Psoas muscle (tissue), 8 donors: ENCODE results near the gene BAIAP3. TPM values are rescaled to one million over a fixed set of nuclear protein-coding genes. Genes with fewer than 3 reads are reported as not detected.
A peak's percentile ranks its signal among the peaks of the same experiment; 100 is the strongest.

Experiments
- ATAC-seq, 4 donors: fragments of 200-7000 bp; cut with Tn5 transposase; one replicate each; pipeline ENCODE4 v1.9.1; 2020; ENCODE audit warnings: moderate library complexity in 3 of 4, mild to moderate bottlenecking in 2 of 4
- DNase-seq, 2 donors: peaks; one replicate each; pipeline ENCODE4 v3.0.0-alpha.2; 2020
- H3K27ac ChIP-seq: fragments of 200-600 bp; one replicate; pipeline ENCODE4 v1.8.0; 2022
- H3K27me3 ChIP-seq, 3 donors: fragments of 200-600 bp in 1 of 3; one replicate each; pipeline versions ENCODE4 v1.6.1 to v1.8.0; 2013 to 2022; ENCODE audit warnings: low read length in 2 of 3, mild to moderate bottlenecking in 2 of 3, moderate library complexity in 1 of 3; ENCODE audit not compliant: insufficient read depth in 3 of 3
- H3K36me3 ChIP-seq, 2 donors: fragments of 200-600 bp in 1 of 2; one replicate each; pipeline versions ENCODE4 v1.6.1 to v1.8.0; 2013 to 2022; ENCODE audit warnings: low read depth in 1 of 2, mild to moderate bottlenecking in 1 of 2, moderate library complexity in 1 of 2; ENCODE audit not compliant: insufficient read depth in 1 of 2
- H3K4me1 ChIP-seq: fragments of 200-600 bp; one replicate; pipeline ENCODE4 v1.8.0; 2022
- H3K4me3 ChIP-seq: fragments of 200-600 bp; one replicate; pipeline ENCODE4 v1.8.0; 2022; ENCODE audit warnings: mild to moderate bottlenecking
- H3K9me3 ChIP-seq: fragments of 200-600 bp; one replicate; pipeline ENCODE4 v1.8.0; 2022
- WGBS, 3 donors: extraction: QIAGEN DNeasy Blood & Tissue Kit; methylation state at CpG; one replicate each; pipeline versions ENCODE4 v1.1.6 to v1.1.7; 2013; 5-methylcytosine and 5-hydroxymethylcytosine counted together
- intact Hi-C, 2 donors: fragments of 100-400 bp; cut with DNase I; formaldehyde crosslinking; loops; one replicate each; pipeline versions ENCODE4 v1.11.0 to v1.14.2; 2022
- polyA plus RNA-seq, 3 donors: library from polyadenylated mRNA; stranded (reverse); fragments of 200-250 nt; gene quantifications; one replicate each; pipeline ENCODE4 v1.2.3, GENCODE V29; 2013
- total RNA-seq, 4 donors: library from RNA; stranded (reverse); fragmentation: NEBNext Ultra II Directional in 2 of 4; extraction: Animal tissue kit (Norgen Biotek cat#: 25700) in 2 of 4; gene quantifications; one replicate each; pipeline versions ENCODE4 v1.2.1 to v1.2.4, GENCODE V29; 2021 to 2023
- TF ChIP-seq, protein P1 (sequence below): fragments of 200-600 bp; IDR thresholded peaks from one replicate; pipeline ENCODE4 v1.8.0; 2022; ENCODE audit warnings: antibody characterized with exemption
- donor health status: healthy with polysubstance abuse.
- donor health status: DM: no; HTN: no; CAD: no; lungs with moderate emphysema.
- donor health status: Bipolar disorder and iron deficiency.
- donor health status: healthy.
- donor health status: DM: yes; HTN: yes; CAD: no.
- donor health status: DM: no; HTN: no; CAD: no.
- donor health status: DM: no; HTN: no; CAD: no.
- donor health status: DM: yes; HTN: yes; CAD: no.

BAIAP3 gene
- total and polyA plus RNA-seq, 7 donors, result 0.38 to 3.5 (median 1.1) TPM

DNA sequence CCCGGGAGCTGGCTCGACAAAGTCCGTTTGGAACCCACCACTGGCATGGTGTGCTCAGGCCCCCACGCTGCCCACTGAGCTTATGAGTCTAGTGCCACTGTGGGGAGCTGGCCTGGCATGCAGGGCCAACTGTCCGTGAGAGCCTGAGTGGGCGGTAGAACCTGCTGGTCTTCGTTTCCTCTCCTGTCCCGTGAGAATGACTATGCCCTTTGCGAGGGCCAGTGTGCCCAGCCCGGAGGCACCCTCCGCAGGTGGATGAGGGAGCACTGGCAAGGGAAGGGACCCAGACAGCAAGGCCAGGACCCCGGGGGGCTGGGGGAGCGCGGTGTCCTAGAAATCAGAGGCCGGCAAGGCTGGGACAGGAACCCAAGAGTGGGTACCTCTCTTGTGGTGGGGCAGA is 3.2 kb downstream of the BAIAP3 start:
- Histone ChIP-seq H3K27me3 (peaks cover 0 to 30% (median 18%) of the 10 kb centered on the region in 3 donors), H3K9me3 (no peaks in the 10 kb centered on the region), H3K36me3 (no peaks in the 10 kb centered on the region), H3K27ac (no peak overlapping the region), H3K4me1 (no peaks in the 10 kb centered on the region), H3K4me3 (no peak overlapping the region)
- no peak for DNase-seq
- no peak for ATAC-seq
- intact Hi-C loops, result no loop called here
- TF ChIP-seq, protein P1, sequence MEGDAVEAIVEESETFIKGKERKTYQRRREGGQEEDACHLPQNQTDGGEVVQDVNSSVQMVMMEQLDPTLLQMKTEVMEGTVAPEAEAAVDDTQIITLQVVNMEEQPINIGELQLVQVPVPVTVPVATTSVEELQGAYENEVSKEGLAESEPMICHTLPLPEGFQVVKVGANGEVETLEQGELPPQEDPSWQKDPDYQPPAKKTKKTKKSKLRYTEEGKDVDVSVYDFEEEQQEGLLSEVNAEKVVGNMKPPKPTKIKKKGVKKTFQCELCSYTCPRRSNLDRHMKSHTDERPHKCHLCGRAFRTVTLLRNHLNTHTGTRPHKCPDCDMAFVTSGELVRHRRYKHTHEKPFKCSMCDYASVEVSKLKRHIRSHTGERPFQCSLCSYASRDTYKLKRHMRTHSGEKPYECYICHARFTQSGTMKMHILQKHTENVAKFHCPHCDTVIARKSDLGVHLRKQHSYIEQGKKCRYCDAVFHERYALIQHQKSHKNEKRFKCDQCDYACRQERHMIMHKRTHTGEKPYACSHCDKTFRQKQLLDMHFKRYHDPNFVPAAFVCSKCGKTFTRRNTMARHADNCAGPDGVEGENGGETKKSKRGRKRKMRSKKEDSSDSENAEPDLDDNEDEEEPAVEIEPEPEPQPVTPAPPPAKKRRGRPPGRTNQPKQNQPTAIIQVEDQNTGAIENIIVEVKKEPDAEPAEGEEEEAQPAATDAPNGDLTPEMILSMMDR, result no peak
- 56 to 70% (median 58%) methylated on average over 15 of the region's 15 CpGs for WGBS, 3 donors

DNA sequence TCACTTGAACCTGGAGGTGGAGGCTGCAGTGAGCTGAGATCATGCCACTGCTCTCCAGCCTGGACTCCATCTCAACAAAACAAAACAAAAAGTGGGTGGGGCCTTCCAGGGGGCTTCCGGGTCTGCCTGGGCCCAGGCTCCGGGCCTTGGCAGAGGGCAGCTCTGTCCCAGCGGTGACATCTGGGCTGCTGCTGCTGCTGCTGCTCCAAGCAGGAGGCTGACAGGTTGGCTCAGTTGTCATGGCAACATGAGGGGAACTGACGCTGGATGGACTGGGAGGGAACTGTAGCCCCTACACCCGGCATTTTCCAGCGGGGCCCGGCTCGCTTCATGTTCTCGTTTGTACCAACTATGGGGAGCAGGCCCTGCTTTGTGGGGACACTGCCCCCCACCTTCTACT is 4.0 kb downstream of the BAIAP3 start:
- Histone ChIP-seq H3K4me3 (no peak overlapping the region), H3K36me3 (no peaks in the 10 kb centered on the region), H3K9me3 (no peaks in the 10 kb centered on the region), H3K4me1 (no peaks in the 10 kb centered on the region), H3K27ac (no peak overlapping the region), H3K27me3 (peaks cover 0 to 26% (median 18%) of the 10 kb centered on the region in 3 donors)
- ATAC-seq (no peak), DNase-seq (no peak)
- intact Hi-C loops, result no loop called here
- TF ChIP-seq, protein P1, result no peak
- WGBS, 3 donors, result 19 to 28% (median 26%) methylated on average over 9 of the region's 9 CpGs

DNA sequence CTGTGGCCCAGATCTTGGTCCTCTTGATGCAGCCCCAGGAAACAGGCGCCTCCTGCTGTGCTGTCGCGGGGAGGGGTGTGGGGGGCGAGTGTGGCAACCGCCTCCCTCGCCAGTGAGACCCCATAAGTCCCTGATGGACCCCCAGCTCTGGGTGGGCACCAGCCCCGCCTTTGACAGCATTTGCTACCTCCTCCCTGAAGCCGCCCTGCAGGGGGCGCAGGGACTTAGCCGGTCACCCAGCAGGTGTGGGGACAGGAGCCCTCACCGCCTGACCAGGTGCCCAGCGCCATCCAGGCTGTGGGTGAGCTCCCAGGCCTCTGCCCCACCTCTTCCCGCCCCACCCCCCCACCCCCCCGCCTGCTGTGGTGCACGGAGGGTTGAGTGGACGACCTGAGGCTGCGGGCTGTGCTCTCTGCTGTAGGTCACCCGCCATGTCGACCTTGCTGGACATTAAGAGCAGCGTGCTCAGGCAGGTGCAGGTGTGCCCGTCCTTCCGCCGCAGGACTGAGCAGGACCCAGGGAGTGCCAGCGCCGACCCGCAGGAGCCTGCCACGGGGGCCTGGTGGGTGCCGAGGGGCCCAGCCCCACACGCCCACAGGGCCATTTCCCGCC is 4.8 kb downstream of the BAIAP3 start:
- ATAC-seq, result no peak
- Histone ChIP-seq H3K27me3 (peaks cover 0 to 19% (median 14%) of the 10 kb centered on the region in 3 donors), H3K4me1 (peaks cover under 1% of the 10 kb centered on the region), H3K36me3 (no peaks in the 10 kb centered on the region), H3K27ac (no peak overlapping the region), H3K4me3 (no peak overlapping the region), H3K9me3 (no peaks in the 10 kb centered on the region)
- intact Hi-C loops, result no loop called here
- TF ChIP-seq, protein P1, result peak; percentile 28
- 52 to 64% (median 53%) methylated on average over 24 to 30 of the region's 30 CpGs for WGBS, 3 donors
- no peak for DNase-seq

DNA sequence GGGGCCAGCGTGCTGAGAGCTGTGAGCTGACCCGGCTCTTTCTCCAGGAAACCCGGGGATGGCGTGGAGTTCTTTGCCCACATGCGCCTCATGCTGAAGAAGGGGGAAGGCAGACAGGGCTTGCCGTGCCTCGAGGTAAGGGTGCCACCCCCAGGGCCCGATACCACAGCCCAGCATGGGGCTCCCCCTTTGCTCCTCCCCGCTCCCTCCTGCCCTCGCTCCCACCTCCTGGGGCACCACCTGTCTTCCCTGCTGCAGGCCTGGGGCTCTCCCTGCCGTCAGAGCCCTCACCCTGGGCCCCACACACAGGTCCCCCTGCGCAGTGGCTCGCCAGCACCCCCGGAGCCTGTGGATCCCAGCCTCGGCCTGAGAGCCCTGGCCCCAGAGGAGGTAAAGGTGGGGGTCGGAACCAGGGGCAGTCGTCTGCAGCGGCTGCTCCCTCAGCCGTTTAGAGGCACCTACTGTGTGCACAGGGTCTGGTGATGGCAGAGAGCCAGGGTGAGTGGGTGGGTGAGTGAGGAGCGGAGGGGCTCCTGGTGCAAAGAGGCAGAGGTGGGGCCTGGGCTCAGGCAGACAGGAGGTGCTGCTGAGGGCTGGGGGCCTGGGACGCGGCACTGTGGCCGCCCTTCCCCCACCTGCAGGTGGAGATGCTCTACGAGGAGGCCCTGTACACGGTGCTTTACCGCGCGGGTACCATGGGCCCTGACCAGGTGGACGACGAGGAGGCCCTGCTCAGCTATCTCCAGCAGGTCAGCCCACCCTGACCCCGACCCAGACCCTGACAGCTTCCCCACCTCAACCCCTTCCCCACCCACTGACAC is 5.6 kb downstream of the BAIAP3 start:
- intact Hi-C loops, result no loop called here
- Histone ChIP-seq H3K4me3 (no peak overlapping the region), H3K27me3 (peaks cover 0 to 11% (median 8%) of the 10 kb centered on the region in 3 donors), H3K9me3 (no peaks in the 10 kb centered on the region), H3K27ac (no peak overlapping the region), H3K36me3 (no peaks in the 10 kb centered on the region), H3K4me1 (peaks cover 5% of the 10 kb centered on the region)
- ATAC-seq, result no peak
- TF ChIP-seq, protein P1, result no peak
- DNase-seq, result no peak
- WGBS, 3 donors, result 59 to 65% (median 63%) methylated on average over 25 to 31 of the region's 31 CpGs
